Peyer's patch (tissue), 4 donors: ENCODE results near the gene HIVEP2.

Source experiments
- CTCF ChIP-seq, 6 experiments: fragments of 450-650 bp in 4 of 6; fragments of 200-600 bp in 2 of 6; sonication (generic) in 1 of 6; IDR thresholded peaks; one replicate each; pipeline ENCODE4 v1.5.1; 2017 to 2019; ENCODE audit warnings: antibody characterized with exemption in 6 of 6, mild to moderate bottlenecking in 3 of 6, moderate library complexity in 1 of 6
- POLR2A ChIP-seq, 2 donors: fragments of 450-650 bp; IDR thresholded peaks; one replicate each; pipeline ENCODE4 v1.5.1; 2017; ENCODE audit warnings: antibody characterized with exemption in 2 of 2, mild to moderate bottlenecking in 2 of 2, moderate library complexity in 2 of 2

GRCh38 chr6:142773859-142774648 lies 170.9 kb downstream of the HIVEP2 start:
- no peak for TF ChIP-seq CTCF (IDR thresholded peaks at IDR 0.05)
- TF ChIP-seq POLR2A (IDR thresholded peaks at IDR 0.05): no peak
